ENCODE measurements around the gene GULP1.

Gene GULP1

DNA sequence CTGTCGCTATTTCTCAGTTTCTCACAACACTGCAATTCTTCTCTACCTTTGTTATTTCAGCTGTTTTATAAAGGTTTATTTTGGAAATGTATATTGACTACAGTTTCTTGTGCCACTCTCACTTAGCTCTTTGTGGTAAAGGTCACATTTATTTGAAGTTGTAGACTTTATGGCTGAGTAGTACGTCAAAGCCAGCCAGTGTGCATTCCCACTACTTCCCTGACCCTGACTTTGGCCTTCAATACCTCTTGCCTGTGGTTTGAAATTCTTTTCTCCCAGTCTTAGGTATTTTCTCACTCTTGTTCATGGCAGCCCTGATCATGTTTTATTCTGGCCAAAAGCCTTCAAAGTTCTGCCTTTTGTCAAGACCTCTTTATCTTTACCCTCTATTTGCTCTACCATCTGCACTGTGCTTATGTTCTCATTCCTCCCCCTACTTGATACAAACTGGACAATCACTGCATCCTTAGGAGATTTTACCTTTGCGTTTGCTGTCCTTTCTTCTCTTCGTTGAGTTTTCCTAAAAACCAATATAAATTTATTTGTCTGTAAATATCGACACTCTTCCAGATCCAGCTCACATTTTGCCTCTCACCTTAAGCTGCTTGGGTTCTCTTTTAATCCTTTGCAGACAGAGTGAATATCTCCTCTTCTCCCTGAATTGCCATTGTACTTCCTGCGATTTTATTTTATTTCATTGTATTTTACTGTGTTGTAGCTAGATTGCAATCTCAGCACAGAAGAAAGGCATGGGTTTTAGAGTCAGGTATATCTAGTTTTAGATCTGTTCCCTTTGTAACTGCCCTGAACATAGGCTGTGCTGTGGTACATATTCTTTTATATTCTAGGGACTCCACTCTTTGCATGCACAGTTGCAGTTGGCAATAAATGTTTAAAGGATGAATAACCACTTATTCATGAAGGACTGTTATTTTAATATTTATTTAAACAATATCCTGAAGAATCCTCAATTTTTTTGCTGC, 31.2 kb downstream of the GULP1 start:
- no peak for DNase-seq (ENCODE audit: low read depth)

DNA sequence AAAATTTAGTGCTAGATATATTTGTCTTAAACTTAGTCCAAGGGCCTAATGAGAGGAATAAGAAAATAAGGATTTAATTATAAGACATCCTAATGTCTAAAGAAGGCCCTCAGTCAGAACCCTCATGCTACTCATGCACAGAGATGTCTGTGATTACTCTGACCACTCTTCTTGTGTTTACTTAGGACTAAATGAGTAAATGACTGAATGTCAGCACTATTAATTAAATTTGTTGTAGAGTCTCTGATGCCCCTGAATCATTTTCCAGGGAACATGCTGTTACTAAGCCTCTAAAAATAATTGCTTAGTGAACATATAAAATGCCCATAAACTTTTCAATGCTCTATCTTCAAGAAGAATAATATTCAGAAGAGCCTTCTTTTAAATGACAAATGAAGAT, 32.4 kb downstream of the GULP1 start:
- DNase-seq (ENCODE audit: low read depth) = no peak

DNA sequence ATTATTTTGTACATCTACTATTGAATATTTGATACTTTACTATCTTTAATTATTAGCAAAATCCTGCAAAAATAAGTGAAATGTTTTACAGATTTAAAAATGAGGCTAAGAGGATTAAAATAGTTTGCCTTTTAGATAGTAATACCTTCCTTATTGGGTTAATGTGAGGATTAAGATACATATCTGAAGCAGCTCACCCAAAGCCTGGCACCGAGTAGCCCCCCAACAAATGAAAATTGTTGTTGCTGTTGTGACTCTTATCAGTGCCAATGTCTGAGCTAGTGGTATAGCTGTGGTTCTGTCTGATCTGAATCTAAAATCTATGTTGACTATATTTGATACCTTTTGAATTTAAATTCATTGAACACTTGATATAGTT, 34.6 kb downstream of the GULP1 start:
- no peak for DNase-seq (ENCODE audit: low read depth)

DNA sequence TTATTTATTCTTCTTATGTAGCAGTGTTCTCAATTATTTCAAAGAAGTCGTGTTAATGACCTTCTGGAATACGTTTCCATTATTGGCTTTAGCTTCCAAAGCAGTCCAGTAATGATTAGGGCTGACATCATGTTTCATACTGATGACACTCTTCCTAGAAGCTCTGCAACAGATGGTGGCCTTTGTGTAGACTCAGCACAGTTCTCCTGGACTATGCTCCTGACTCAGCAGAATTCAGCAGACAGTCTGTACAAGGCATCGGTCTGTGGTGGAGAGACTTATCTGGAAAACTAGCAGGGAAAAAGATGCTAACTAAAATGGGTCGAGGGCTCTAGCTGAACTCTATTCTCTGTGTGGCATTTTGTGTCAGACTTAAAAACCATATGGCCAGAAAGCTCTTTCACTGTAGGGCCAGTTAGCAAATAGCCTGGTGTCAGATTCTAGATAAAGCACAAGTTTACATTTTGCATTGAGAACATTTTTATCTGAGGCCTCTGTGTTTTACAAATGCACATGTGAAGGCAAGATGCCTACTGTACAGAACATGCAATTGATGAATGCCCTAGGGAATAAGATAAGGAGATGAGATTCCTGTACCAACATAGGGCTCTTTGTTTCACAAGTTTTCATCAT, 35.1 kb downstream of the GULP1 start:
- no peak for DNase-seq (ENCODE audit: low read depth)

DNA sequence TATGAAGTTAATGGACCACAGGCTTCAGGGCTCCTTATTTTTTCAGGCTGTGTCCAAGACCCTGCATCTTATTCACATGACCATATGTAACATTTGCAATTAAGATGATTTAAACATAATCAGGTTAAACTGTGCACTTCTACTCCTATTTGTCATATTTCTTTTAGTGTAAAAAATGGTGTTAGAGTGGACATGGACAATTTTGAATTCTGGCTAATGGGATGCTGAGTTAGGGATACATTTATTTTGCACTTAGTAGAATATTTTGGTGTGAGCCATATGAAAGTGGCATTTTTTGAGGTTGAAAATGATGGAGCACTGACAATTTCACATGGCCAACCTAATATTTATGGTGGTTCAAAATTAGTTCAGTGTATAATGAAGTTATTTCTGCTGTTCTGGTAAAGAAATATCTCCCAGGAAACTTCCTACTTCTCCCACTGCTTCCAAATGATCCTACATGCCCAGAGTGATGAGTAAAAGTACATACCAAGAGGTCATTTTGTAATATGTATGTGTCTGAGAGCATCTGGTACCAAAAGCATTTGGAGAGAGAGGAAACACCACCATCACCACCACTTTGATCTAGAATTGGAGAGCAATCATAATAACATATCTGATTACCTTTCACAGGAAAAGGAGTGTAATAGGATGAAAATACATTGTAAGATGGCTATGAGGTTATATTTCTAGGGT, 36.0 kb downstream of the GULP1 start:
- DNase-seq (ENCODE audit: low read depth) = no peak

DNA sequence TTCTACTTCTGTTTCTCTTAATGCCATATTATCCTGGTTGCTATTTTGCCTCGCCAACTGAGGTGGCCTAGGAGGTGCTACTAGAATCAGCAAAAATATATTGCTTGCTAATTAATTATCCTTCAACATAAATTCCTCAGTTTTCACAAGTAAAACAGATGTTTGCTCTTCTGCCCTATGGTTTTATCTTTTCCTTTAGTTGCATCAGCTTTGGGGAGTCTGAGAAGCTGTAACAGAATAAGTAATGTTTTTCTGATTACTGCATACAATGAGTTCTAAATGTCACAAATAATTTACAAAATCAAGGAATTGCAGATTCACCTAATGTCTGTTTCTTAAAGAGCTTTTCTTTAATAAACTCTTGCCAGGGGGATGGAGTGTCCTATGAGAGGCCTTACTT, 36.7 kb downstream of the GULP1 start:
- no peak for DNase-seq (ENCODE audit: low read depth)

DNA sequence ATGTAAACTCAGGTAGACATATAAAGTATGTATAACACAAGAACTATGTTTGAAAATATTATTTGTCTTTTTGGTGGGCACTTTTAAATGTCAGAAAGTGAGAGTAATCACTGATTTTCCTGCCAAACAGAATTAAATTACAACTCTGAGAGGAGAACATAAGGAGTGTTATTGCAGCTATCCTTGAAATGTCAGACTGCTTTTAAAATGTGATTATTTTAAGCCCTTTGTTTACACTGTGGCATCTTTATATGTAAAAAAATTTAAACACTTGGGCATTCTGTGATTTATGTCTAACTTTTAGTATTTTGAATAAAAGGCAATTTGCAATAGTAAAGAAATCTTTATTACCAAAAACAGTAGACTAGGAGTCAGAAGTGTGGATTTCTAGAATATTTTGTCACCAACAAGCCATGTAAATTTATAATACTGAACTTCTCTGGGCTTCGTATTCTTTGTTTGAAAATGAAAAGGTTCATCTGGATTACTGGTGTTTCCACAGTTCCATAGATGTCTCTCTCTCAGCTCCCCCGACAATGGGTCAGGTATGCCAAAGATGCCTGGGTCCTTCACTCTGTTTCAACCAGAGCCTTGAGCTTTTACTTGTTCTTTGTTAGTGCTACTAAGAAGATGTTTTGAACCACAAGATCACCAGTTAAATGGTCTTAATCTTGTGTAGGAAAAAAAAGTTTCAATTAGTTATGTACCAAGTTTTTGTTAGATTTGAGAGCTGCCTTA, 38.8 kb downstream of the GULP1 start:
- DNase-seq (ENCODE audit: low read depth) = no peak

DNA sequence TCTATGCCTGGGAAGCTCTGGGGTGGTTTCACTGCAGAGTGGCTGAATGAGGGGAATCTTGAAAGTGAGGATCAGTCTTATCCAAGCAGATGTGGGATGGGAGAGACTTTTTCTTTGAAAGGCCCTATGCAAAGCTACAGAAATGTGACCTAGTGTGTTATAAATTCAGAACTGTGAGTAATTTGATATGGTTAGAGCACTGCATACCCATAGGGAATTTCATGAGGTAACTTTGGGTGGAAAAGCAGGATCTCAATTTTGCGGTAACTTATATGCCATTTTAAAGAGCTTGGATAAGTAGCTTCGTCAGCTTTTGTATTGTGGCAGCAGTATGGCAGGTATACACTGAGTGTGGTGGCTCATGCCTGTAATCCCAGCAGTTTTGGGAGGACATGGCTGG, 40.9 kb downstream of the GULP1 start:
- no peak for DNase-seq (ENCODE audit: low read depth)

DNA sequence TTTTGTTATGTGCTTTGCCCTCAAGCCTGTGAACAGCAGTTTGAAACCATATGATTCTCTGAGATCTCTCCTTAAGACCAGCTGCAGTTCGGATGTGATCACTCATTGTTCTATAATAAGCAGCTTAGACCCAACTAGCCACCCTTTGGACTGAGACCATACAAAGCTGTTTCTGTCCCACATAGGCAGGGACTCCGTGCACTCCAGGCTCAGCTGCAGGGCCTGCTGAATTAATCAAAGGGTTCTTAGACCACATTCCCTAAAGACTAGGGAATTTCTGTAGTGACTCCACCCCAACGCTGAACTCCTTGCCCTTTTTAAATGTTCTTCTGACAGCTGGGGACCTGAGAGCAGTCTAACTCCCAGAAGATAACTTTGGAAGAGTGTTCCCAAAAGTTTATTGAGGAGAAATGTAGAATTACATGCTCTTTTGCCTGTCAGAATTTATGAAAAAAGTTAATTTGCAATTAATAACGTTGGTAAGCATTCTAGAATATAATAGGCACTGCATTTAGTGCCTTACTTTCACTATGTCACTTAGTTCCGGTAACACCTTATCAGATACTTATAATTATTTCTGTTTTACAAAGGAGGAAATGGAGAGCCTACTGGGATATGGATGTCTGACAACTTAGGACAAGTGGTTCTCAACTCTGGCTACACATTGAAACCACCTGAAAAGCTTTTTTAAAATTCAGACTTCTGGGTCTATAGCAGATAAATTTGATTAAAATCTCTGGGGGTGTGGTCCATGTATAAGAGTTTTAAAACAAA, 42.3 kb downstream of the GULP1 start:
- DNase-seq (ENCODE audit: low read depth) = no peak

DNA sequence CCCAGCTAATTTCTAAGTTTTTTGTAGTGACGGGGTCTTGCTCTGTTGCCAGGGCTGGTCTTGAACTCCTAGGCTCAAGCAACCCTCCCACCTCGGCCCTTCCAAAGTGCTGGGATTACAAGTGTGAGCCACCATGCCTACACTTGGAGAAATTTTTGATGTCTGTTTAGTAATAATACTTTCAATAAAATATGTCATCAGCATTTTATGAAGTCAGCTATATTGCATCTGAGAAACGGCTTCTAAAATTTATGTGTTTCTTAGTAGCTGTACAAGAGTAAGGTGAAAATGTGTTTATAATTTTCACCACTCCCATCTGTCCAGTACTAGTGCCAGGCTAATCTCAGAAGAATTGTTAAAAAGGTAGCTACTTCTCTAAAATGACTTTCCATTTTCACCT, 46.8 kb downstream of the GULP1 start:
- no peak for DNase-seq (ENCODE audit: low read depth)

DNA sequence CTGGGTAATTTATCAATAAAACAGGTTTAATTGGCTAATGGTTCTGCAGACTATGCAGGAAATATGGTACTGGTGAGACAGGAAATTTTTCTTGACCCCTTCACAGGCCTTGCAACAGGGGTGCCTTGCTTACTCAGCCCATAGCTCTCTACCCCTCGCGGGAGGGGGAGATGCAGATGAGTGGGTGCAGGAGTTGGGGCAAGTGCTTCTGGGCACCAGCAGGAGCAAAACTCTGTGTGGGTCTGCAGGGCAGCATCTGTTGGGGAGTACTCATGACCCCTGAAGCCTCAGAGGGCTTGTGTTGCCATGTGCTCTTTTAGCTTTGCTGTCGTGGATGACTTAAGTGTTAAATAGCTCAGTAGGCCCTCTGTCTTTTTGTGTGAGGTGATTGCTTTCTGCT, 48.6 kb downstream of the GULP1 start:
- no peak for DNase-seq (ENCODE audit: low read depth)

DNA sequence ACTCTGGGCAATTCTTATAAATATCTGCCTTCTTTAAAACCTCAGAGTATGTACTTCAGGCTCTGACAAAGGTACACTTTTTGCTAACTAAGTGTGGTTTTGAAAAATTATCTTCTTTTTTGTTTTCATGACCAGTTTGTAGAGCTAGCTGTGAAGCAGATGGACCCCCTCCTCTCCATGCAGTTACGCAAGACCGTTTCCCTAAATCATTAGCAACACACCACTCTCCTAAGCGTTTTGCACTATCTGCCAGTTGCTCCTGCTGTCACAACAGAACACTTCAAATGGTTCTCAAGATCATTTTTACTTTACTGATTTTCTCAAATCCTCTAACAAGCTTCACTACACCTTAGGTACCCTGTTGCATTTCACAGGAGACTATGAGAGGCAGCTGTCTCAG, 53.3 kb downstream of the GULP1 start:
- DNase-seq (ENCODE audit: low read depth) = no peak

DNA sequence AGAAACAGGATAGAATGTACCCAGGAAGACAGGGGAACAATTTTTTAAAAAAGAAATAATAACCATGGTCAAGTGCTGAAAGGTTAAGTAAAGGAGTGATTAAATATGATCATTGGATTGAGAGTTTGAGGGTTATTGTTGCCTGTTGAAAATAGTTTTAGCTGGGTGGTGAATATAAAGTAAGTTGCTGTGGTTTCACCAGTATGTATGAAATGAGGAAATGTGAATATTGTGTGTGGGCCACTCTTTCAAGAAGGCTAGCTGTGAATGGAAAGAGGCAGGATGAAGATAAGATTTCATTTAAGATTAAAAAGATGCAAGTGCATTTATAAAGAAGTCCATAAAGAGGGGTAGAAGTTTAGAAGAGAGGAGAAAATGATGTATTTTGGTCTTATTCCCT, 53.8 kb downstream of the GULP1 start:
- no peak for DNase-seq (ENCODE audit: low read depth)

DNA sequence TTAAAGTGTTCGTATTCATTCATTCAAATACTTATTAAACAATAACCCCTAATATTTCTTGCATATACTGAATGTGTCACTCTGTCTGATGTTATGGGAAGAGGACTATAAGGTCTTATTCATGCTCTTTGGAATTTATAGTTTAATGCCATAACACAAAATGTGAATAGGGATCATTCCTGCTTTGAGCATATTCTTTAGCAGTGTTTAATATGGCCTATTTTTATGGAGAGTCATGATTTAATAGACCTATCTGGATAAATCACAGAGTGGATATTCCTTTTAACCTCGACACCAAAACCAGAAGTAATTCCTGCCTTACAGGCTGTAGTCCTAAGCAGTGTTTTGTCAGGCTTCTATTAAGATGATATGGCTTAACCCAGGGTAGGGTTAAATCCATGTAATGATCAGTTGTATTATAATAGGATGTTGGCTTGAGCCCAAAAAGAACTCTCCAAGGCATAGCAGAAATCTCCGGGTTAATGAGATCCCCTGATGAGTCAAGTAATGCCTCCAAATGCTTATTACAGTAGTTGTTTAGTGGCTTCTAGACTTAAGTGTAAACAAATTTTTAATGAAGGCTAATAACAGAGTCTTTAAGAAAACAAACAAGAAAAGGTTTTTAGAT, 54.3 kb downstream of the GULP1 start:
- no peak for DNase-seq (ENCODE audit: low read depth)

DNA sequence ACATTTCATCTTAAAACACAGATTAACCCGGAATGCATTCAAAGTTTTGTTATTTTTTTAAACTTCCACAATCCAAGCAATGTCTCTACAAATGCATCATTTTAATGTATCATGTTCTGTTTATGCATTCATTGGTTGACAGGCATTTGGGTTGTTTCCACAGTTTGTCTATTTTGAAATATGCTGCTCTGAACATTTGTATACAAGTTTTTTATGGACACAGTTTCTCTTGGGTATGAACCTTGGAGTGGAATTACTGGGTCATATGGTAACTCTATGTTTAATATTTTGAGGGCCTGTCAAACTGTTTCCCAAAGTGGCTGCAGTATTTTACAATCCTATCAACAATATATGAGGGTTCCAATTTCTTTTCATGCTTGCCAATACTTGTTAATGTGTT, 57.3 kb downstream of the GULP1 start:
- DNase-seq (ENCODE audit: low read depth) = no peak

DNA sequence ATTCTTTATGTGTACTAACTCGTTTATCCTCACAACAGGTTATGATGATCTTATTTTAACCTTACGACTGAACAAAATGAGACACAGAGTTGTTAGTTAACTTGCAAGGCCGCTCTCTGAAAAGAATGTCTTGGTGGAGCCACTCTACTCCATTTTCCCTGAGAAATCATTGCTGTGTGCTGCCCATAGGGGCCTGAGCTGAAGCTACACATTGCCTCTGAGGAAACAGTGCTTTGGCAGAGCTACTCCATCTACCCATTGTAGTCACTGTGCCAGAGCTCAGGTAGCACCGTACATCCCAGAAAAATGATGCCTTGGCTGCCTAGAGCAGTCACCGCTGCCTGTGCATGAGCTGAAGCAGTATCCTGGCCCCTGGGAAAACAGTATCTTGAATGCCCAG, 61.6 kb downstream of the GULP1 start:
- no peak for DNase-seq (ENCODE audit: low read depth)

DNA sequence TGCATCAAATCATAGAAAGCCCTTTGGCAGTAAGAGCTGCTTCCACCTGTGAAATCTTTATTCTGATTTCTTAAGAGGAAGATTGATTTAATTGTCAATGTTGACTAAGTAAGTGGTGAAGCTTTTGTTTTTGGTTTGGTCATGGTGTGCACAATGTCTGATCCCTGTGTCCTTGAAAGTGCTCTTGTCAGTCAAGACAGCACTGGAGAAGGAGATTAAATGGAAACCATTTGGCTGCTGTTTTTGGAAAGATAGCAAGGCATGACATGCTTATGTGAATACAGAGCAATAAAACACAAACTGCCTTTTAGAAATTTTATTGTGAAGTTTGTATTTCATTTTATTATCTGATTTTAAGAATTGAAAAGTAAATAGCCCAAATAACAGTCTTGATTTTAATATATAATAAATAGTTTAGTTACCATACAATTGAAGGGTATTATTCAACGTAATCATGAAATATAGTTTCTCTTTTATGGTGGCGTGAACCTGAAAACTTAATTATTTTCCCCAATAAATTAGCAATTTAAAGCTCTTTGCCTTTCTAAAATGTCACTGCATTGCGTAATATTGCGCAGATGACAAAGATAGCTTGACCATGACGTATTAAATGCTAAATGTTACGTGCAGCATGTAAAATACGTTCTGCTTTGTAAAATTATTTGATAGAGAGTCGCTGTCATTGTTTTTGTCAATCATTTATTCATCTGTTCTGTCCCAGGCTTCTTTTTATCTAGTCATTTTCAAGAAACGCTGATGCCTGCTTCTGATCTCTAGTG, 69.0 kb downstream of the GULP1 start:
- no peak for DNase-seq (ENCODE audit: low read depth)

DNA sequence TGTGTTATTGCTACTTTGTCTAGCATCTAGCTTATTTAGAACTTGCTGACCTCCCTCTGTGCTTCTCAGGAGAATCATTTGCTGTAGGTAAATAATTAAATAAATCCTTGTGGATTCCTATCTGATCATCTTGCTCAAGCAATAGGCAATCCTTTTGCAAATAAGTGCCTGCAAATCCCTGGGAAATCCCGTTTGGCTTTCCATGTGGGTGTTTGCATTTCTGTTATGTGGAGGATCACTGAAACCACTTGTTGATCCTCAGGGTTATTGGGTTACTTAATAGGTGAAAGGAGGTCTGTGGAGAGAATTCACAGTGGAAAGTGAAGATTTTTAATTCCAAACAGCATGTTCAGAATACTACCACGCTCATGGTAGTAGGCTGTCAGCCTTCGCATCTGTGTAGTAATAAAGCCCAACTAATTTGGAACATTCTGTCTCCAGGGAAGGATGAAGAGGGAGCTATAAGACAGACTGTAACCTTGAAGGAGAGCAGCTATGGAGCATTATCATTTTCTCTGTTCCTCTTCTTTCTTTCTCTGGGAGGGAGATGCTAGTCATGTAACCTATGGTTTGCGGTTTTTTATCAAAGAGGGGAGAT, 72.5 kb downstream of the GULP1 start:
- no peak for DNase-seq (ENCODE audit: low read depth)

DNA sequence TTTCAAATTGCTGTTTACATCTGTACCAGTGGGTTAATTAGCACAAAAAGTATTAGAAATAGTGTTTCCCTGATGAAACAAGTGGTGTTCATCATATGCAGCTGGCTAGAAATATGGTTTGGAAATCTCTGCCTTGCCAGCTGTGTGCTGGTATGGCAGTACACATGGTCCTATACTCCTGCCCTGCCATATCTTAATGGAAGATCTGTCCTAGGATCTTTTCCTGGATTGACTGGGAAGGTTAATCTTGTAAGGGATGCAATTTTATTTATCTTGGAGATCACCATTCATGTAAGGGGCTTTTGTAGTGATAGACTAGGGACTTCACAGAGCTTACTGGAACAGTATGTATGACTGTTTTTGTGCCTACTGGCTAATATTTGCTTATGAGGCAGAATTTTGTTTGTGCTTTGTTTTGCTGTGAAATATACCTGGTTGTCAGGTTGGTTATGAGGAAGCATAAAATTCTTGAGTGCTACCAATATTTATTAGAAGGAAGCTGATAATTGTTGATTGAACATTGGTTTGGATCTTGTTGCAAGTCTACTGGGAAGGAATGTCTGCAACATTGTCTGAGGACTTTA, 73.5 kb downstream of the GULP1 start:
- DNase-seq (ENCODE audit: low read depth) = no peak
